ENCODE data around the gene TH.

The TH gene

DNA sequence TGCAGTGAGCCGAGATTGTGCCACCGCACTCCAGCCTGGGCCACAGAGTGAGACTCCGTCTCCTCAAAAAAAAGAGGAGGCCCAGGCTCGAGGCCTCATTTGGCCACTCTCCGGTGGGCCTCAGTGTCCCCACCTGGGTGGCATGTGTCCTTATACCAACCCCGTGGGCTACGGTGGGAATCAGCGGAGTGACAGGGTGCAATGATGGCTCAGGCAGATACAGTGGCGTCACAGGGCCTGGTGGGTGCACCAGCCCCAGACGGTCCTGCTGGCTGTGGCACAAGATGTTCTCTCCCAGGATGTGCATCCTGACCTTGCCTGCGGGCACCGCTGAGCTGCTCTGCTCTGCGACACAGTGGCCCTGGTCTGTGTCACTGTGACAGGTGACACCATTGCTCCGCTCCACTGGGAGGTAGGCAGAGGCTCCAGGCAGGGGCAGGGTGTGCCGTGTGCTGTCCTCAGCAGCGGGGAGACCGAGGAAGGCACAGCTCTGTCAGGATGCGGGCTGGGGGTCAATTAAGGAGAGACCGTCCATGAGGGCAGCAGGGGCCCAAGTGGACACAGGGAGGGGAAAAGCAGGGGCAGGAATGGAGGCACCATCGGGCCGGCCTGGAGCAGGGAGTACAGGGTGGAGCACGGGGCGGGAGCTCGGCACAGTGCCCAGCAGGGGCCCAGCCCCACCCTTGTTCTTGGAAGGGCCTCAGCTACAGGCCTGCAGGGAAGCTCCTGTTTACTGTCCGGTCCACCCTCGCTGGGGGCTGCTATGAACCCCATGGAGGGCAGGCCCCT is 21.7 kb upstream of the TH start:
- DNase-seq (ENCODE audit: low read depth): no peak
- H3K4me3 ChIP-seq (ENCODE audit: low read depth, low read length): no peak overlapping the region
- TF ChIP-seq POLR2A (IDR thresholded peaks at IDR 0.05; ENCODE audit: extremely low read depth, insufficient read length): no peak
- TF ChIP-seq MYC (IDR thresholded peaks at IDR 0.05; ENCODE audit: low read depth, low read length): no peak
- TF ChIP-seq, protein P1, sequence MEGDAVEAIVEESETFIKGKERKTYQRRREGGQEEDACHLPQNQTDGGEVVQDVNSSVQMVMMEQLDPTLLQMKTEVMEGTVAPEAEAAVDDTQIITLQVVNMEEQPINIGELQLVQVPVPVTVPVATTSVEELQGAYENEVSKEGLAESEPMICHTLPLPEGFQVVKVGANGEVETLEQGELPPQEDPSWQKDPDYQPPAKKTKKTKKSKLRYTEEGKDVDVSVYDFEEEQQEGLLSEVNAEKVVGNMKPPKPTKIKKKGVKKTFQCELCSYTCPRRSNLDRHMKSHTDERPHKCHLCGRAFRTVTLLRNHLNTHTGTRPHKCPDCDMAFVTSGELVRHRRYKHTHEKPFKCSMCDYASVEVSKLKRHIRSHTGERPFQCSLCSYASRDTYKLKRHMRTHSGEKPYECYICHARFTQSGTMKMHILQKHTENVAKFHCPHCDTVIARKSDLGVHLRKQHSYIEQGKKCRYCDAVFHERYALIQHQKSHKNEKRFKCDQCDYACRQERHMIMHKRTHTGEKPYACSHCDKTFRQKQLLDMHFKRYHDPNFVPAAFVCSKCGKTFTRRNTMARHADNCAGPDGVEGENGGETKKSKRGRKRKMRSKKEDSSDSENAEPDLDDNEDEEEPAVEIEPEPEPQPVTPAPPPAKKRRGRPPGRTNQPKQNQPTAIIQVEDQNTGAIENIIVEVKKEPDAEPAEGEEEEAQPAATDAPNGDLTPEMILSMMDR (IDR thresholded peaks at IDR 0.05; ENCODE audit: low read depth, low read length): no peak
- TF ChIP-seq, protein P2, sequence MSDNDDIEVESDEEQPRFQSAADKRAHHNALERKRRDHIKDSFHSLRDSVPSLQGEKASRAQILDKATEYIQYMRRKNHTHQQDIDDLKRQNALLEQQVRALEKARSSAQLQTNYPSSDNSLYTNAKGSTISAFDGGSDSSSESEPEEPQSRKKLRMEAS (IDR thresholded peaks at IDR 0.05; ENCODE audit: low read depth, low read length): no peak

DNA sequence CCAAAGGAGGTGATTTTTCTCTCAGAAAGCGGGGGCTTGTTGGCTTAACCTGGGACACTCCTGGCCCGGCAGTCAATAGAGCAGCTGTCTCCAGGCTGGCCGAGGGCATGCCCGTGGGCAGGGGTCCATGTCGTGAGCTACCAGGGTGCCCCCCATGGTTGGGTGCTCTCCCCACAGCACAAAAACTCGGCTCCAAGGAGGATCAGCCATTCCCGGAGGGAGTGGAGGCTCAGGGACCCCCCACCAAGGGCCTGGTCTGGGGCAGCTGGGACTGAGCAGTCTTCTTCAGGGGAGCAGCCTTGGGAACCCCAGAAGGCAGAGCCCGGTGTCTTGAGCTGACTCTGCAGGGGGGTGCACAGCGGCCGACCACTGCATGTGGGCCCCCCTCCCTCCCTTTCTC is 20.8 kb upstream of the TH start:
- TF ChIP-seq POLR2A (IDR thresholded peaks at IDR 0.05; ENCODE audit: extremely low read depth, insufficient read length) (no peak), MYC (IDR thresholded peaks at IDR 0.05; ENCODE audit: low read depth, low read length) (no peak)
- TF ChIP-seq, protein P1 (IDR thresholded peaks at IDR 0.05; ENCODE audit: low read depth, low read length): no peak
- TF ChIP-seq, protein P2 (IDR thresholded peaks at IDR 0.05; ENCODE audit: low read depth, low read length): no peak
- H3K4me3 ChIP-seq (ENCODE audit: low read depth, low read length): no peak overlapping the region
- DNase-seq (ENCODE audit: low read depth): no peak

DNA sequence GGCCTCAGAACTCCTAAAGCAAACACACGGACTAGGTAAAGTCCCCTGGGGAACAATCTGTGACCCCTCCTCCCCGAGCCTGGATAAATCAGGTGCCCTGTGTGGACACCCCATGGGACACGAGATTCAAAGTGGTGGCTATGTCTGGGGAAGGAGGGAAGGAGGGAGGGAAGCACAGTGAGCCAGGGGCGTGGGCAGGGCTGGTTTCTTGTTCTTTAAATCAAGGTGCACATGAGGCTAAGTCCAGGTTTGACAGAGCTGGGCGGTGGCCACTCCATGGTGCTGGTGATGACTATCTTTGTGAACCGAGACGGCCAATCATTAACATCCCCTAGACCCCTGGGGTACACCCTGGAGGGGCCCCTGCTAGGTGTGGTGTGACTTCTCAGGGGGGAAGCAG is 20.3 kb upstream of the TH start:
- no peak overlapping the region for H3K4me3 ChIP-seq (ENCODE audit: low read depth, low read length)
- TF ChIP-seq, protein P1 (IDR thresholded peaks at IDR 0.05; ENCODE audit: low read depth, low read length): no peak
- TF ChIP-seq POLR2A (IDR thresholded peaks at IDR 0.05; ENCODE audit: extremely low read depth, insufficient read length): no peak
- DNase-seq (ENCODE audit: low read depth): no peak

DNA sequence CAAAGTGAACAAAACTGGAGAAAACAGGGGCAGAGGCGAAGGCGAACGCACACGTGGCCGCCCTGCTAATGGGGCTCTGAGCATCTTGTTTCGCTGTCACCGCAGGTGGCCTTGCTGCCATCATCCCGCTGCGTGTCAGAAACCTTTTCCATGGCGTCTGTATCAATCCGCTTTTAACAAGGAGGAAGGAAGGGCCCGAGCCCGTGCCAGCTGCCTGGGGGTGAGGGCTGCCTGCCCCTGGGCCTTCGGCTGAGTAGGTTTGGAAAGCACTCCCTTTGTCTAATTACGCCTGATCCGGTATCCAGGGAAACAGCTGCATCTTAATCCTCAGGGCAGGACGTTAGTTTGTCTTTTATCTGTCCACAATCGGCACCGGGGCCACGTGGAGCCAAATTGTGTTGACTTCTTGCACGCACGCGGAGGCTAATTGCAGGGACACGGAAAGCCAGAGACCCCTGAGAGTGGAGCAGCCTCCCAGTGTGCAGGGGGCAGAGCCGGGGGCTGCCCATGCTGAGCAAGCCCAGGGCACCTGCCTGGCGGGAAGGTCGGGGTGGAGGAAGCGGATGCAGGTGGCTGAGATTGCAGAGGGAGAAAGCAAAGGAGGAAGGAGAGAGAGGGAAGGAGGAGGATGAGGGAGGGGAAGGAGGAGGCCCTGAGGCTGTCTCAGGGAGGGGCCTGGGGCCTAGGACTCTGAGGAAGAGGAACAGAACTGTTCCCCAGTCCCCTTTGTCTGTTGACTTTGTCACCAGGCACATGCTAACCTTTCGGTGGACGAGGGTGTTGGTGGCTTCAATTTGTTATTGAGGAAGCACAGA is 19.2 kb upstream of the TH start:
- peak; percentile 43 for DNase-seq (ENCODE audit: low read depth)
- TF ChIP-seq, protein P2 (IDR thresholded peaks at IDR 0.05; ENCODE audit: low read depth, low read length): no peak

DNA sequence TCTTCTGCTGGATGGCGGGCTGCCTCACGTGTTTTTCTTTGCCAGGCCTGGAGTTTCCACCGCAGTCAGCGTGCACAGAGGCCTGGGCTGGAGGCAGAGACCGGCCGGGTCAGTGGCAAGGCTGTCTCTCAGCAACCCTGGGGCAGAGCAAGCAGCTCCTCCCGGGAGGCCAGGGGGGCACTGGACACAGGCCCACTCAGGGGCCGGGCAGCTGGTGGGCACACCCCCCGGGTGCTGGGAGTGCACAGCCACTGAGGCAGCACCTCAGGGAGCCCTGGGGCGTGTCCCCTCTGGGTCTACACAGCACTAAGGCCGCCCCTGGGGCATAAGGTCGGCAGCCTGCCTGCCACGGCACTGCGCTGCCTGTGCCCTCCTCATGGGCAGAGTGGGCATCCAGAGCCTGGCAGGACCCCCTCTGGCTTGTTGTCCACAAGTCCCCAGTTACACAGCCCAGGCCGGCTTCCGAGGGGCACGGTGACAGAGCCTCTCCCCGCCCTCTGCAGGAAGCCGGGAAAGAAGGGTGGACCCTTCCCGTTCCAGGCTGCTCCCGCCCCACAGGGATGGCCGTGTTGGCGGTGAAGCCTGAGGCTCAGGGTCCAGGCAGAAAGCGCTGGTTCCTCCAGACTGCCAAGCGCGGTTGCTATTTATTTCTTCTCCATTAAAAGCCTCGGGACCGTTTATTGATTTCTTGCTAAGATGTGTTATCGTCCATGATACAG is 18.5 kb upstream of the TH start:
- no peak for DNase-seq (ENCODE audit: low read depth)
- no peak overlapping the region for H3K4me3 ChIP-seq (ENCODE audit: low read depth, low read length)
- TF ChIP-seq, protein P1 (IDR thresholded peaks at IDR 0.05; ENCODE audit: low read depth, low read length): no peak
- TF ChIP-seq POLR2A (IDR thresholded peaks at IDR 0.05; ENCODE audit: extremely low read depth, insufficient read length) (no peak), MYC (IDR thresholded peaks at IDR 0.05; ENCODE audit: low read depth, low read length) (no peak)
- TF ChIP-seq, protein P2 (IDR thresholded peaks at IDR 0.05; ENCODE audit: low read depth, low read length): no peak

More for the DNA sequence above, 19.2 kb upstream of the TH start:
- no peak overlapping the region for H3K4me3 ChIP-seq (ENCODE audit: low read depth, low read length)

DNA sequence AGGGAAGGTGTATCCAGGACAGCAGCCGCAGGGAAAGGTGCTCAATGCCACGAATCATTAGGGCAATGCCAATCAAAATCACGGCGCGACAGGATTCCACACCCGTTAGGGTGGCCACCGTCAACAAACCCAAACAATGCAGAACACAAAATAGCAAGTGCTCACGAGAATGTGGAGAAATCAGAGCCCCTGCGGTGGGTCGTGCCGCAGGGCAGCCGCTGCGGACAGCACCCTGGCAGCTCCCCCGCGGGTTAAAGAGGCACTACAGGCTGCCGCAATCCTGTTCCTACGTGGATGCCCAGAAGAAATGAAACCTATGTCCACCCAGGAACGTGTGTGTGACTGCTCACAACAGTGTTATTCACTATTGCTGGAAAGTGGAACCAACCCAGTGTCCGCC is 17.1 kb upstream of the TH start:
- H3K4me3 ChIP-seq (ENCODE audit: low read depth, low read length): no peak overlapping the region
- no peak for DNase-seq (ENCODE audit: low read depth)
- TF ChIP-seq POLR2A (IDR thresholded peaks at IDR 0.05; ENCODE audit: extremely low read depth, insufficient read length): no peak
- TF ChIP-seq, protein P1 (IDR thresholded peaks at IDR 0.05; ENCODE audit: low read depth, low read length): no peak
- TF ChIP-seq, protein P2 (IDR thresholded peaks at IDR 0.05; ENCODE audit: low read depth, low read length): no peak
- no peak for TF ChIP-seq MYC (IDR thresholded peaks at IDR 0.05; ENCODE audit: low read depth, low read length)

Measured in NB4 (cell line).